Tibial artery (tissue), 4 donors: ENCODE results near the gene ADAMTSL2.

ENCODE experiments used
- DNase-seq, 2 donors: peaks; one replicate each; pipeline ENCODE4 v3.0.0-alpha.2; 2019
- H3K27ac ChIP-seq, 2 donors: fragments of 200-600 bp; sonication (generic) in 1 of 2; 1 replicate in 1 of 2; 2 replicates in 1 of 2; pipeline ENCODE4 v1.5.1; 2018 to 2019; ENCODE audit warnings: mild to moderate bottlenecking in 1 of 2
- H3K27me3 ChIP-seq, 2 donors: fragments of 200-600 bp; sonication (generic) in 1 of 2; one replicate each; pipeline versions ENCODE4 v1.5.1 to v1.6.0; 2016 to 2019
- H3K36me3 ChIP-seq, 3 donors: fragments of 200-600 bp; sonication (generic) in 2 of 3; one replicate each; pipeline ENCODE4 v1.5.1; 2016 to 2019; ENCODE audit warnings: mild to moderate bottlenecking in 2 of 3
- H3K4me1 ChIP-seq, 4 donors: fragments of 200-600 bp; sonication (generic) in 2 of 4; 1 replicate in 3 of 4; 2 replicates in 1 of 4; pipeline ENCODE4 v1.5.1; 2016 to 2019
- H3K4me3 ChIP-seq, 2 donors: fragments of 200-600 bp; sonication (generic) in 1 of 2; 1 replicate in 1 of 2; 2 replicates in 1 of 2; pipeline ENCODE4 v1.5.1; 2018 to 2019; ENCODE audit warnings: mild to moderate bottlenecking in 2 of 2
- H3K9me3 ChIP-seq, 3 donors: fragments of 200-600 bp; sonication (generic) in 1 of 3; one replicate each; pipeline ENCODE4 v1.5.1; 2016 to 2019
- intact Hi-C: fragments of 100-400 bp; cut with DNase I; formaldehyde crosslinking; loops from one replicate; pipeline ENCODE4 v1.15.0; 2023; ENCODE audit warnings: low total_unique reads
- TF ChIP-seq, protein P1 (sequence below), 2 experiments: fragments of 200-600 bp in 1 of 2; fragments of 450-650 bp in 1 of 2; IDR thresholded peaks; one replicate each; pipeline ENCODE4 v1.5.1; 2017 to 2019; ENCODE audit warnings: antibody characterized with exemption in 2 of 2, mild to moderate bottlenecking in 1 of 2, moderate library complexity in 1 of 2

ADAMTSL2 gene

GRCh38 chr9:133532937-133533668, 1.4 kb upstream of the ADAMTSL2 start:
- peaks cover 0 to 95% of the 10 kb centered on the region in 2 donors for H3K27me3 ChIP-seq

GRCh38 chr9:133533857-133534256, 647 bp upstream of the ADAMTSL2 start:
- Histone ChIP-seq H3K27ac (no peak overlapping the region), H3K36me3 (no peaks in the 10 kb centered on the region), H3K4me3 (peak overlapping the region in 1 of 2 donors; percentile 32), H3K9me3 (no peaks in the 10 kb centered on the region), H3K27me3 (peaks cover 0 to 89% of the 10 kb centered on the region in 2 donors), H3K4me1 (peaks cover 0 to 21% (median 15%) of the 10 kb centered on the region in 4 donors)
- intact Hi-C loops = loop anchor here (1.0 kb wide), 1 partner anchor 206 kb away; no protein-coding TSS in a partner anchor
- no peak for DNase-seq
- TF ChIP-seq, protein P1, sequence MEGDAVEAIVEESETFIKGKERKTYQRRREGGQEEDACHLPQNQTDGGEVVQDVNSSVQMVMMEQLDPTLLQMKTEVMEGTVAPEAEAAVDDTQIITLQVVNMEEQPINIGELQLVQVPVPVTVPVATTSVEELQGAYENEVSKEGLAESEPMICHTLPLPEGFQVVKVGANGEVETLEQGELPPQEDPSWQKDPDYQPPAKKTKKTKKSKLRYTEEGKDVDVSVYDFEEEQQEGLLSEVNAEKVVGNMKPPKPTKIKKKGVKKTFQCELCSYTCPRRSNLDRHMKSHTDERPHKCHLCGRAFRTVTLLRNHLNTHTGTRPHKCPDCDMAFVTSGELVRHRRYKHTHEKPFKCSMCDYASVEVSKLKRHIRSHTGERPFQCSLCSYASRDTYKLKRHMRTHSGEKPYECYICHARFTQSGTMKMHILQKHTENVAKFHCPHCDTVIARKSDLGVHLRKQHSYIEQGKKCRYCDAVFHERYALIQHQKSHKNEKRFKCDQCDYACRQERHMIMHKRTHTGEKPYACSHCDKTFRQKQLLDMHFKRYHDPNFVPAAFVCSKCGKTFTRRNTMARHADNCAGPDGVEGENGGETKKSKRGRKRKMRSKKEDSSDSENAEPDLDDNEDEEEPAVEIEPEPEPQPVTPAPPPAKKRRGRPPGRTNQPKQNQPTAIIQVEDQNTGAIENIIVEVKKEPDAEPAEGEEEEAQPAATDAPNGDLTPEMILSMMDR (IDR thresholded peaks at IDR 0.05) = no peak

More at GRCh38 chr9:133532937-133533668, 1.4 kb upstream of the ADAMTSL2 start:
- no peak overlapping the region for H3K27ac ChIP-seq
- H3K9me3 ChIP-seq = no peaks in the 10 kb centered on the region
- H3K4me3 ChIP-seq = no peak overlapping the region
- TF ChIP-seq, protein P1 (IDR thresholded peaks at IDR 0.05) = peak; percentile 24 to 44
- no peaks in the 10 kb centered on the region for H3K36me3 ChIP-seq
- DNase-seq = peak in 1 of 2 donors; percentile 48
- H3K4me1 ChIP-seq = peaks cover 0 to 21% (median 17%) of the 10 kb centered on the region in 4 donors
- intact Hi-C loops = loop anchor here (1.0 kb wide), 1 partner anchor 207 kb away; no protein-coding TSS in a partner anchor

GRCh38 chr9:133535306-133535877, 888 bp downstream of the ADAMTSL2 start:
- Histone ChIP-seq H3K4me1 (peaks cover 0 to 32% (median 15%) of the 10 kb centered on the region in 4 donors), H3K4me3 (no peak overlapping the region), H3K27ac (no peak overlapping the region), H3K27me3 (peaks cover 0 to 88% of the 10 kb centered on the region in 2 donors), H3K36me3 (no peaks in the 10 kb centered on the region), H3K9me3 (no peaks in the 10 kb centered on the region)
- no peak for DNase-seq
- intact Hi-C loops = no loop called here
- TF ChIP-seq, protein P1 (IDR thresholded peaks at IDR 0.05) = no peak

DNA sequence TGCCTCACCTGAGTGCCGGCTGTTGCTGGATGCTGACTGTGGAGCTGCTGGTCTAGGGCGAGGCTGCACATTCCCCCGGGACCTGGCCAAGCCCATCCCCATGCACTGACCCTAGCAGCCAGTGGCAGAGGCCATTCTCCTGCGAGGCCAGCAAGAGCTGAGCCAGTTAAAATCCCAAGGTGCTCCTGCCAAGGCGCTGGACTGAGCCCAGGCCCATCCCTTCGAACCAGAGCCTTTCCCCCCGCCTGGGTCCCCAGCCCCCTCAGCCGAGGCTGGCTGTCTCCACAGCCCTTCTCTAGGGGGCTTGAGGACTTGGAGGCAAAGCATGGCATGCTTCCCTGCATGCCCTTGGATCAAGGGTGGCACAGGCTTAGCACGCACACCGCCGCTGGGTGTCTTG, 1.6 kb downstream of the ADAMTSL2 start:
- DNase-seq = no peak
- no peaks in the 10 kb centered on the region for H3K9me3 ChIP-seq
- TF ChIP-seq, protein P1 (IDR thresholded peaks at IDR 0.05) = no peak
- H3K27ac ChIP-seq = no peak overlapping the region
- H3K27me3 ChIP-seq = peaks cover 0 to 81% of the 10 kb centered on the region in 2 donors
- H3K4me1 ChIP-seq = peaks cover 0 to 32% (median 15%) of the 10 kb centered on the region in 4 donors
- intact Hi-C loops = no loop called here
- H3K36me3 ChIP-seq = no peaks in the 10 kb centered on the region
- no peak overlapping the region for H3K4me3 ChIP-seq

DNA sequence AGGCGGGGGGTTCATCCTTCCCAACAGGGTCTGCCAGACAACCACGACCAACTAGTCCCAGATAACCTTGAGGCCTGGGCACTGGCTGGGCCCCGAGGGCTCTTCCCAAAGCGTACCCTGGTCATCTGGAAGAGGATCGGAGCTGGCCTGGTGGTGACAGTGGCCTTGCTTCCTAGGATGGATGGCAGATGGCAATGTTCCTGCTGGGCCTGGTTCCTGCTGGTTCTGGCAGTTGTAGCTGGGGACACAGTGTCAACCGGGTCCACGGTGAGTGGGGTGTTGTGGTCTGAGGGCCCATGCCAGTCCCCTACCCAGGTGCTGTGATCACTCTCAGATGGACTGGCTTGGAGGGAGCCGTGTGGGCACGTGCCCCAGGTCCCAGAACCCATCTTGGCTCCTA, 2.0 kb downstream of the ADAMTSL2 start:
- no peaks in the 10 kb centered on the region for H3K9me3 ChIP-seq
- H3K27ac ChIP-seq = no peak overlapping the region
- peaks cover 0 to 32% (median 15%) of the 10 kb centered on the region in 4 donors for H3K4me1 ChIP-seq
- no peak for DNase-seq
- intact Hi-C loops = no loop called here
- H3K27me3 ChIP-seq = peaks cover 0 to 76% of the 10 kb centered on the region in 2 donors
- H3K36me3 ChIP-seq = no peaks in the 10 kb centered on the region
- no peak overlapping the region for H3K4me3 ChIP-seq
- TF ChIP-seq, protein P1 (IDR thresholded peaks at IDR 0.05) = no peak
